ENCODE data around the gene PRKG2. TPM values are rescaled to one million over a fixed set of nuclear protein-coding genes. Genes with fewer than 3 reads are reported as not detected.

The PRKG2 gene
- polyA plus RNA-seq, 1 donor (not counting 4 experiments of a cell fraction or from before 2014, with no cell fraction given), result 0.68 TPM

GRCh38 chr4:81137894-81138293 lies 77.1 kb downstream of the PRKG2 start:
- H3K79me2 ChIP-seq (ENCODE audit: control insufficient read depth, insufficient read depth, low read length), result no peaks in the 10 kb centered on the region
- H3K9me1 ChIP-seq (ENCODE audit: control insufficient read depth, extremely low read depth, insufficient read depth, low read length), result no peaks in the 10 kb centered on the region
- no peak overlapping the region for H3K4me2 ChIP-seq (ENCODE audit: control insufficient read depth, extremely low read depth, insufficient read depth, low read depth, low read length)
- no peaks in the 10 kb centered on the region for H3K27me3 ChIP-seq (ENCODE audit: control insufficient read depth, extremely low read depth, insufficient read depth, low read length)
- DNase-seq (ENCODE audit: low read depth, low spot score) (no peak), FAIRE-seq (no peak)
- no peaks in the 10 kb centered on the region for H3K9me3 ChIP-seq (ENCODE audit: control insufficient read depth, low read depth, low read length)
- no peak overlapping the region for H2AFZ ChIP-seq (ENCODE audit: control insufficient read depth, low read length)
- no peak overlapping the region for H3K9ac ChIP-seq (ENCODE audit: control insufficient read depth, extremely low read depth, insufficient read depth, low read length)
- H3K36me3 ChIP-seq (ENCODE audit: control insufficient read depth in 2 of 2, extremely low read depth in 1 of 2, insufficient read depth in 2 of 2, low read length in 2 of 2), result no peaks in the 10 kb centered on the region
- H3K4me3 ChIP-seq (ENCODE audit: control insufficient read depth in 2 of 3, extremely low read depth in 1 of 3, insufficient read depth in 2 of 3, low read depth in 1 of 3, low read length in 3 of 3), result no peak overlapping the region
- TF ChIP-seq CTCF (optimal IDR thresholded peaks at IDR 0.05 in 1 of 3, IDR thresholded peaks at IDR 0.05 in 1 of 3, conservative IDR thresholded peaks at IDR 0.05 in 1 of 3; ENCODE audit: extremely low read depth in 1 of 3, insufficient read depth in 2 of 3, low read length in 3 of 3) (no peak), EZH2 (IDR thresholded peaks at IDR 0.05; ENCODE audit: low read length) (no peak)
- no peak overlapping the region for H3K27ac ChIP-seq (ENCODE audit: control insufficient read depth, insufficient read depth, low read length)
- dilution Hi-C loops (cut with MboI; ENCODE audit: extremely low pct_ligation_motif_present, low sequenced_read_pairs), result no loop called here
- H3K4me1 ChIP-seq (ENCODE audit: control insufficient read depth, extremely low read depth, insufficient read depth, low read length), result peaks cover 2% of the 10 kb centered on the region
- H4K20me1 ChIP-seq (ENCODE audit: control insufficient read depth, extremely low read depth, insufficient read depth, low read length), result no peaks in the 10 kb centered on the region

- no peaks in the 10 kb centered on the region for H3K27me3 ChIP-seq (ENCODE audit: control insufficient read depth, extremely low read depth, insufficient read depth, low read length)
- H3K9ac ChIP-seq (ENCODE audit: control insufficient read depth, extremely low read depth, insufficient read depth, low read length), result no peak overlapping the region
- DNase-seq (ENCODE audit: low read depth, low spot score) (no peak), FAIRE-seq (no peak)
- H3K4me2 ChIP-seq (ENCODE audit: control insufficient read depth, extremely low read depth, insufficient read depth, low read depth, low read length), result no peak overlapping the region
- no peak overlapping the region for H3K4me3 ChIP-seq (ENCODE audit: control insufficient read depth in 2 of 3, extremely low read depth in 1 of 3, insufficient read depth in 2 of 3, low read depth in 1 of 3, low read length in 3 of 3)
- no peak overlapping the region for H3K27ac ChIP-seq (ENCODE audit: control insufficient read depth, insufficient read depth, low read length)
- H2AFZ ChIP-seq (ENCODE audit: control insufficient read depth, low read length), result no peak overlapping the region
- H3K9me3 ChIP-seq (ENCODE audit: control insufficient read depth, low read depth, low read length), result no peaks in the 10 kb centered on the region
- TF ChIP-seq EZH2 (IDR thresholded peaks at IDR 0.05; ENCODE audit: low read length), result no peak
- no peak for TF ChIP-seq CTCF (optimal IDR thresholded peaks at IDR 0.05 in 1 of 3, IDR thresholded peaks at IDR 0.05 in 1 of 3, conservative IDR thresholded peaks at IDR 0.05 in 1 of 3; ENCODE audit: extremely low read depth in 1 of 3, insufficient read depth in 2 of 3, low read length in 3 of 3)
- no peaks in the 10 kb centered on the region for H3K9me1 ChIP-seq (ENCODE audit: control insufficient read depth, extremely low read depth, insufficient read depth, low read length)
- no peaks in the 10 kb centered on the region for H3K79me2 ChIP-seq (ENCODE audit: control insufficient read depth, insufficient read depth, low read length)
- no peaks in the 10 kb centered on the region for H3K4me1 ChIP-seq (ENCODE audit: control insufficient read depth, extremely low read depth, insufficient read depth, low read length)
- H4K20me1 ChIP-seq (ENCODE audit: control insufficient read depth, extremely low read depth, insufficient read depth, low read length), result no peaks in the 10 kb centered on the region
- dilution Hi-C loops (cut with MboI; ENCODE audit: extremely low pct_ligation_motif_present, low sequenced_read_pairs), result no loop called here
- no peaks in the 10 kb centered on the region for H3K36me3 ChIP-seq (ENCODE audit: control insufficient read depth in 2 of 2, extremely low read depth in 1 of 2, insufficient read depth in 2 of 2, low read length in 2 of 2)
Observed at GRCh38 chr4:81137446-81137845, 77.6 kb downstream of the PRKG2 start.
